ENCODE data around the gene ALOX12B.
"Not testable (repeated sequence)": the region's sequence is repeated elsewhere in the genome, so short reads cannot be mapped to it uniquely, and the experiment has no call there.

Gene ALOX12B

GRCh38 chr17:8084250-8084649, 3.3 kb downstream of the ALOX12B start:
- in situ Hi-C loops (cut with MboI; ENCODE audit: low pct_unique_long_range_greater_than_20kb, low sequenced_read_pairs, unreplicated experiment) = no loop called here
- TF ChIP-seq CTCF (IDR thresholded peaks at IDR 0.05; ENCODE audit: extremely low read depth, insufficient read depth, missing control alignments) = no peak
- no peak for DNase-seq (ENCODE audit: low spot score)

DNA sequence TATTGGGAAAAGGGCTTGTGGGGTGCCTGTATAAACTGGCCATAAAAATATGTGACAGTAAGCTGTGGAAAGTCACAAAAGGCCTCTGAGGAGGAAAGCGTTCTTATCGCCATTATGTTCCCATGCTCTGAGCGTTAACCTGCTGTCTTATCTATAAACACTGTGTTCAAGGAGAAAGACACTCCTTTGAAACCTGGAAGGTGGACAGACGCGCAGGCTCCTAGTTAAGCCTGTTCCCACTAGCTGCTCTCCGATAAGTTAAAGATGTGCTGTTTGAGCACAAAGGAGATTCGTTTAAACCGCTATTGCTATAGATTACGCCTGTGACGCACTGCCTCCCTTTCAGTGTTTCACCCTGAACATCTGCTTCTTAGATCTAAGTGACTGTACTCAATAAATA, 5.2 kb downstream of the ALOX12B start:
- in situ Hi-C loops (cut with MboI; ENCODE audit: low pct_unique_long_range_greater_than_20kb, low sequenced_read_pairs, unreplicated experiment) = no loop called here
- TF ChIP-seq CTCF (IDR thresholded peaks at IDR 0.05; ENCODE audit: extremely low read depth, insufficient read depth, missing control alignments) = no peak
- DNase-seq (ENCODE audit: low spot score) = no peak

GRCh38 chr17:8081876-8082275, 5.6 kb downstream of the ALOX12B start:
- in situ Hi-C loops (cut with MboI; ENCODE audit: low pct_unique_long_range_greater_than_20kb, low sequenced_read_pairs, unreplicated experiment) = no loop called here
- no peak for DNase-seq (ENCODE audit: low spot score)
- no peak for TF ChIP-seq CTCF (IDR thresholded peaks at IDR 0.05; ENCODE audit: extremely low read depth, insufficient read depth, missing control alignments)

GRCh38 chr17:8080799-8081219, 6.7 kb downstream of the ALOX12B start:
- no peak for TF ChIP-seq CTCF (IDR thresholded peaks at IDR 0.05; ENCODE audit: extremely low read depth, insufficient read depth, missing control alignments)
- in situ Hi-C loops (cut with MboI; ENCODE audit: low pct_unique_long_range_greater_than_20kb, low sequenced_read_pairs, unreplicated experiment) = no loop called here
- no peak for DNase-seq (ENCODE audit: low spot score)

GRCh38 chr17:8080208-8080798, 7.2 kb downstream of the ALOX12B start:
- in situ Hi-C loops (cut with MboI; ENCODE audit: low pct_unique_long_range_greater_than_20kb, low sequenced_read_pairs, unreplicated experiment) = no loop called here
- DNase-seq (ENCODE audit: low spot score) = no peak
- no peak for TF ChIP-seq CTCF (IDR thresholded peaks at IDR 0.05; ENCODE audit: extremely low read depth, insufficient read depth, missing control alignments)

DNA sequence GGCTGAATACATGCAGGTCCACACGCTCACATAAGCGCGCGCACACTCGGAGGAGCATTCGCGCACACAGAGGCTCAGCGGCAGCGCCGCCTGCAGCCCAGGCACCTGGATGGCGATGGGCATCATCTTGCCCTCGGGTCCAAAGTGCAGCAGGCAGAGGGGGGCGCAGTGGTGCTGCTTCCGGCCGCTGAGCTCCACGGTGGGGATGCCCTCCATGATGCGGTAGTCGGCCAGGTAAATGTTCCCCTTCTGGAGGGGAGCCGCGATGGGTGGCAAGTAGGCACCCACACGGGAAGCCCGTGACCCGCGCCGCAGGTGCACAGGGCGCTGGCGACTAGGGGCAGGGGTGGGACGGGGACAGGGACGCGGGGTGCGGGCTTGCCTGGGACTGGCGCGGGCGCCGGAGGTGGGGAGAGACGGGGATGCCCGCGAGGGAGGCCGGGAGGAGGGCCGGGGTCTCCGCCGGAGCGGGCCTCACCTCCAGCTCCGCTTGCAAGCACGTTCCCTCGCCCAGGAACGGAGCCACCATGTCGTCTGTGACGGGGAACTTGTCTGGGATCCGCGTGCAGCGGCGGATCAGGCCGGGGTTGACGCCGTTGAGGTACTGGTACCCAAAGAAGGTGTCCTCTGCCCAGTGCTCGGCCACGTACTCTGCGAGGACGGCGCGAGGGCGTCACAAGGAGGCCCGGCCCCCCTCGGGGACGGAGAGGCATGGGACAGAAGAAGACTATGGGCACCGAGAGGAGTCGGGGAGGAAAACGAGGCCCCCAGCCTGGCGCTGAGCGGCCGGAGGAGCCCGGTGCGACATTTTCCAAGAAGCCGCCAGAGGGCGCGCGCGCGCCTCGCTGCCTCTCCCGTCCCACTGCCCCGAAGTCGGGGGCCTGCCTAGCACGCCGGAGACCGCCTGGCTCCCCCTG, 8.0 kb downstream of the ALOX12B start:
- DNase-seq (ENCODE audit: low spot score) = peak; percentile 95
- in situ Hi-C loops (cut with MboI; ENCODE audit: low pct_unique_long_range_greater_than_20kb, low sequenced_read_pairs, unreplicated experiment) = no loop called here
- TF ChIP-seq CTCF (IDR thresholded peaks at IDR 0.05; ENCODE audit: extremely low read depth, insufficient read depth, missing control alignments) = peak; percentile 87

GRCh38 chr17:8077939-8078338, 9.6 kb downstream of the ALOX12B start:
- DNase-seq (ENCODE audit: low spot score); in situ Hi-C loops (cut with MboI; ENCODE audit: low pct_unique_long_range_greater_than_20kb, low sequenced_read_pairs, unreplicated experiment): not testable (repeated sequence)

Measured in GM13977 (cell line).